Measurements from ENCODE around the gene ATP4A.

The ATP4A gene

DNA sequence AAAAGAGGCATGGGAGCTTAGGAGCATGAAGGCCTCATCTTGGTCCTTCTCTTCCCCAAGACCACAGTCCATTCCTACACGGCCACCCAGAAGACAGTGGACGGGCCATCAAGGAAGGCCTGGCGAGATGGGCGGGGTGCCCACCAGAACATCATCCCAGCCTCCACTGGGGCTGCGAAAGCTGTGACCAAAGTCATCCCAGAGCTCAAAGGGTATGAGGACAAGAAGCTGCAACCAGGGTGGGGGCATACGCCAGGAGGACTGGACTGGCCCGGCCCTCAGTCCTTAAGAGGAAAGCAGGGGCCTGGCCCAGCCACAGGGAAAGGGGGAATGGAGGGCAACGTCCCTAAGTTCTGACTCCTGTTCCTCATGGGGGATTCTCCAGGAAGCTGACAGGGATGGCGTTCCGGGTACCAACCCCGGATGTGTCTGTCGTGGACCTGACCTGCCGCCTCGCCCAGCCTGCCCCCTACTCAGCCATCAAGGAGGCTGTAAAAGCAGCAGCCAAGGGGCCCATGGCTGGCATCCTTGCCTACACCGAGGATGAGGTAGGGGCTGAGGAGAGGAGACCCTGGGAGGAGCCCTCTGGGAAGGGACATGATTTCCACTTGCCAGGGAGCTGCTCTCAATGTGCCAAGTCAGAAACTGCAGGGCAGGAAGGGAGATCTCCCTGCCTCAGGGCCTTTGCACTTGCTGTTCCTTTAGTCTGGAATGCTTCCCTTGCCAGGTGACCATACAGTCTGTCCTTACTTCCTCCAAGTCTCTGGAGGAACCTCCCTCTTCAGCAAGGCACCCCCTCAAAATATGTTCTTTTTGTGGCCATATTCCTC lies 20.0 kb downstream of the ATP4A start:
- no peak for ATAC-seq
- TF ChIP-seq GLIS3 (CRISPR knock-in tag; IDR thresholded peaks at IDR 0.05) = no peak
- TF ChIP-seq ESRRG (CRISPR knock-in tag; IDR thresholded peaks at IDR 0.05) = no peak
- no peak for TF ChIP-seq PPARA (CRISPR knock-in tag; IDR thresholded peaks at IDR 0.05; ENCODE audit: borderline replicate concordance)
- TF ChIP-seq, protein P1, sequence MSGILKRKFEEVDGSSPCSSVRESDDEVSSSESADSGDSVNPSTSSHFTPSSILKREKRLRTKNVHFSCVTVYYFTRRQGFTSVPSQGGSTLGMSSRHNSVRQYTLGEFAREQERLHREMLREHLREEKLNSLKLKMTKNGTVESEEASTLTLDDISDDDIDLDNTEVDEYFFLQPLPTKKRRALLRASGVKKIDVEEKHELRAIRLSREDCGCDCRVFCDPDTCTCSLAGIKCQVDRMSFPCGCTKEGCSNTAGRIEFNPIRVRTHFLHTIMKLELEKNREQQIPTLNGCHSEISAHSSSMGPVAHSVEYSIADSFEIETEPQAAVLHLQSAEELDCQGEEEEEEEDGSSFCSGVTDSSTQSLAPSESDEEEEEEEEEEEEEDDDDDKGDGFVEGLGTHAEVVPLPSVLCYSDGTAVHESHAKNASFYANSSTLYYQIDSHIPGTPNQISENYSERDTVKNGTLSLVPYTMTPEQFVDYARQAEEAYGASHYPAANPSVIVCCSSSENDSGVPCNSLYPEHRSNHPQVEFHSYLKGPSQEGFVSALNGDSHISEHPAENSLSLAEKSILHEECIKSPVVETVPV (CRISPR knock-in tag; IDR thresholded peaks at IDR 0.05) = no peak
- no peak for TF ChIP-seq OSR1 (CRISPR knock-in tag; IDR thresholded peaks at IDR 0.05)
- TF ChIP-seq ZNF565 (CRISPR knock-in tag; conservative IDR thresholded peaks at IDR 0.05; ENCODE audit: low read depth) = no peak
- no peak for TF ChIP-seq ZFP3 (CRISPR knock-in tag; IDR thresholded peaks at IDR 0.05)
- TF ChIP-seq ISL1 (CRISPR knock-in tag; IDR thresholded peaks at IDR 0.05) = no peak
- no peak for TF ChIP-seq ZNF8 (CRISPR knock-in tag; IDR thresholded peaks at IDR 0.05)
- no peak for TF ChIP-seq SNAI2 (CRISPR knock-in tag; IDR thresholded peaks at IDR 0.05)
- no peak for TF ChIP-seq ZNF70 (CRISPR knock-in tag; IDR thresholded peaks at IDR 0.05)

GRCh38 chr19:35542209-35542608 lies 21.2 kb downstream of the ATP4A start:
- TF ChIP-seq CREB5 (CRISPR knock-in tag; IDR thresholded peaks at IDR 0.05; ENCODE audit: low read depth) = no peak
- no peak for TF ChIP-seq PPARA (CRISPR knock-in tag; IDR thresholded peaks at IDR 0.05; ENCODE audit: borderline replicate concordance)
- no peak for TF ChIP-seq SNAI2 (CRISPR knock-in tag; IDR thresholded peaks at IDR 0.05)
- no peak for TF ChIP-seq TCF4 (CRISPR knock-in tag; IDR thresholded peaks at IDR 0.05; ENCODE audit: borderline replicate concordance)
- TF ChIP-seq, protein P2, sequence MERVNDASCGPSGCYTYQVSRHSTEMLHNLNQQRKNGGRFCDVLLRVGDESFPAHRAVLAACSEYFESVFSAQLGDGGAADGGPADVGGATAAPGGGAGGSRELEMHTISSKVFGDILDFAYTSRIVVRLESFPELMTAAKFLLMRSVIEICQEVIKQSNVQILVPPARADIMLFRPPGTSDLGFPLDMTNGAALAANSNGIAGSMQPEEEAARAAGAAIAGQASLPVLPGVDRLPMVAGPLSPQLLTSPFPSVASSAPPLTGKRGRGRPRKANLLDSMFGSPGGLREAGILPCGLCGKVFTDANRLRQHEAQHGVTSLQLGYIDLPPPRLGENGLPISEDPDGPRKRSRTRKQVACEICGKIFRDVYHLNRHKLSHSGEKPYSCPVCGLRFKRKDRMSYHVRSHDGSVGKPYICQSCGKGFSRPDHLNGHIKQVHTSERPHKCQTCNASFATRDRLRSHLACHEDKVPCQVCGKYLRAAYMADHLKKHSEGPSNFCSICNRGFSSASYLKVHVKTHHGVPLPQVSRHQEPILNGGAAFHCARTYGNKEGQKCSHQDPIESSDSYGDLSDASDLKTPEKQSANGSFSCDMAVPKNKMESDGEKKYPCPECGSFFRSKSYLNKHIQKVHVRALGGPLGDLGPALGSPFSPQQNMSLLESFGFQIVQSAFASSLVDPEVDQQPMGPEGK (CRISPR knock-in tag; IDR thresholded peaks at IDR 0.05; ENCODE audit: borderline replicate concordance) = no peak
- no peak for TF ChIP-seq CSDC2 (CRISPR knock-in tag; IDR thresholded peaks at IDR 0.05)
- no peak for TF ChIP-seq OSR1 (CRISPR knock-in tag; IDR thresholded peaks at IDR 0.05)
- TF ChIP-seq RARB (CRISPR knock-in tag; IDR thresholded peaks at IDR 0.05) = no peak
- TF ChIP-seq ARNTL (CRISPR knock-in tag; IDR thresholded peaks at IDR 0.05; ENCODE audit: borderline replicate concordance, low read depth) = no peak
- no peak for TF ChIP-seq ZNF8 (CRISPR knock-in tag; IDR thresholded peaks at IDR 0.05)
- no peak for ATAC-seq

GRCh38 chr19:35540356-35540927 lies 23.0 kb downstream of the ATP4A start:
- ATAC-seq = no peak
- no peak for TF ChIP-seq CSDC2 (CRISPR knock-in tag; IDR thresholded peaks at IDR 0.05)
- TF ChIP-seq ZNF565 (CRISPR knock-in tag; conservative IDR thresholded peaks at IDR 0.05; ENCODE audit: low read depth) = no peak
- TF ChIP-seq, protein P1 (CRISPR knock-in tag; IDR thresholded peaks at IDR 0.05) = no peak
- TF ChIP-seq RARB (CRISPR knock-in tag; IDR thresholded peaks at IDR 0.05) = no peak
- no peak for TF ChIP-seq TCF4 (CRISPR knock-in tag; IDR thresholded peaks at IDR 0.05; ENCODE audit: borderline replicate concordance)
- no peak for TF ChIP-seq ZC3H10 (CRISPR knock-in tag; IDR thresholded peaks at IDR 0.05)
- TF ChIP-seq, protein P2 (CRISPR knock-in tag; IDR thresholded peaks at IDR 0.05; ENCODE audit: borderline replicate concordance) = no peak
- no peak for TF ChIP-seq ZFP30 (CRISPR knock-in tag; IDR thresholded peaks at IDR 0.05)
- no peak for TF ChIP-seq OSR1 (CRISPR knock-in tag; IDR thresholded peaks at IDR 0.05)
- no peak for TF ChIP-seq ZNF8 (CRISPR knock-in tag; IDR thresholded peaks at IDR 0.05)
- TF ChIP-seq TSHZ2 (CRISPR knock-in tag; IDR thresholded peaks at IDR 0.05) = no peak
- TF ChIP-seq PPARA (CRISPR knock-in tag; IDR thresholded peaks at IDR 0.05; ENCODE audit: borderline replicate concordance) = no peak
- no peak for TF ChIP-seq TOX (CRISPR knock-in tag; IDR thresholded peaks at IDR 0.05; ENCODE audit: borderline replicate concordance)

Data from SK-N-SH treated with all-trans-retinoic acid at 6 μM for 48 hours (cell line).